CD14-positive monocyte (primary cell): ENCODE results near the gene PRICKLE4. TPM values are rescaled to one million over a fixed set of nuclear protein-coding genes. Genes with fewer than 3 reads are reported as not detected.

Experiments used
- DNase-seq, 3 donors: peaks; one replicate each; pipeline ENCODE4 v3.0.0-alpha.2; 2011 to 2022
- H2AFZ ChIP-seq: 2 replicates; pipeline ENCODE4 v1.6.0; 2012; ENCODE audit warnings: mild to moderate bottlenecking, low read depth, low read length, inconsistent platforms; ENCODE audit not compliant: insufficient read depth, poor library complexity, severe bottlenecking
- H3K27ac ChIP-seq, 2 donors: 1 replicate in 1 of 2; 2 replicates in 1 of 2; pipeline ENCODE4 v1.5.1; 2012 to 2013; ENCODE audit warnings: low read length in 2 of 2, control low read depth in 1 of 2, inconsistent platforms in 1 of 2, low read depth in 1 of 2, mild to moderate bottlenecking in 1 of 2
- H3K27me3 ChIP-seq, 2 donors: one replicate each; pipeline versions ENCODE4 v1.6.0 to v1.6.1; 2011 to 2013; ENCODE audit warnings: low read length in 2 of 2; ENCODE audit not compliant: control insufficient read depth in 2 of 2, insufficient read depth in 2 of 2
- H3K36me3 ChIP-seq, 2 donors: replicated peaks in 1 of 2; 1 replicate in 1 of 2; 2 replicates in 1 of 2; pipeline versions ENCODE4 v1.5.1 to v1.6.1; 2012 to 2013; ENCODE audit warnings: low read length in 2 of 2, control low read depth in 1 of 2, inconsistent platforms in 1 of 2, mild to moderate bottlenecking in 1 of 2; ENCODE audit not compliant: insufficient read depth in 2 of 2, control insufficient read depth in 1 of 2
- H3K4me1 ChIP-seq, 2 donors: 1 replicate in 1 of 2; 2 replicates in 1 of 2; pipeline versions ENCODE4 v1.5.1 to v1.6.1; 2012 to 2013; ENCODE audit warnings: low read length in 2 of 2, control low read depth in 1 of 2, inconsistent platforms in 1 of 2, mild to moderate bottlenecking in 1 of 2, moderate library complexity in 1 of 2; ENCODE audit not compliant: insufficient read depth in 2 of 2, control insufficient read depth in 1 of 2
- H3K4me2 ChIP-seq: replicated peaks from 2 replicates; pipeline ENCODE3; 2012; ENCODE audit warnings: low read length, moderate library complexity, mild to moderate bottlenecking; ENCODE audit not compliant: poor library complexity, severe bottlenecking; ENCODE audit errors: extremely low read depth
- H3K4me3 ChIP-seq, 3 experiments: fragments of 200-600 bp in 1 of 3; sonication (generic) in 1 of 3; replicated peaks in 1 of 3; 1 replicate in 2 of 3; 2 replicates in 1 of 3; pipeline ENCODE4 v1.5.1; 2011 to 2013; ENCODE audit warnings: low read length in 3 of 3, mild to moderate bottlenecking in 3 of 3, control low read depth in 2 of 3, low read depth in 2 of 3, inconsistent platforms in 1 of 3, moderate library complexity in 1 of 3
- H3K79me2 ChIP-seq: 2 replicates; pipeline ENCODE4 v1.6.0; 2012; ENCODE audit warnings: mild to moderate bottlenecking, control low read depth, inconsistent platforms, low read length, moderate library complexity; ENCODE audit not compliant: insufficient read depth
- H3K9ac ChIP-seq: 2 replicates; pipeline ENCODE4 v1.6.0; 2017; ENCODE audit warnings: low read length, mild to moderate bottlenecking; ENCODE audit not compliant: insufficient read depth, poor library complexity, severe bottlenecking
- H3K9me3 ChIP-seq, 2 donors: replicated peaks in 1 of 2; 1 replicate in 1 of 2; 2 replicates in 1 of 2; pipeline versions ENCODE4 v1.5.1 to v1.6.1; 2012 to 2013; ENCODE audit warnings: low read length in 2 of 2, control low read depth in 1 of 2; ENCODE audit not compliant: control insufficient read depth in 1 of 2, insufficient read depth in 1 of 2
- H4K20me1 ChIP-seq: 2 replicates; pipeline ENCODE4 v1.6.0; 2012; ENCODE audit warnings: mild to moderate bottlenecking, low read length, control low read depth, moderate library complexity; ENCODE audit not compliant: insufficient read depth
- H3K27ac Mint-ChIP-seq, 7 donors: one replicate each; pipeline ENCODE4 v1.8.0; 2020; ENCODE audit warnings: mild to moderate bottlenecking in 7 of 7, mixed read lengths in 7 of 7, moderate library complexity in 6 of 7, inconsistent platforms in 2 of 7
- H3K27me3 Mint-ChIP-seq, 3 donors: one replicate each; pipeline ENCODE4 v1.8.0; 2021 to 2022; ENCODE audit warnings: low read depth in 3 of 3, mild to moderate bottlenecking in 3 of 3, mixed read lengths in 3 of 3, moderate library complexity in 3 of 3, inconsistent platforms in 1 of 3
- H3K36me3 Mint-ChIP-seq, 2 donors: one replicate each; pipeline ENCODE4 v1.8.0; 2020; ENCODE audit warnings: mixed read lengths in 2 of 2, inconsistent platforms in 1 of 2, mild to moderate bottlenecking in 1 of 2
- H3K4me1 Mint-ChIP-seq: one replicate; pipeline ENCODE4 v1.8.0; 2020; ENCODE audit warnings: mild to moderate bottlenecking, mixed read lengths
- H3K4me3 Mint-ChIP-seq, 2 donors: one replicate each; pipeline ENCODE4 v1.8.0; 2020; ENCODE audit warnings: mild to moderate bottlenecking in 2 of 2, mixed read lengths in 2 of 2, moderate library complexity in 1 of 2
- H3K9me3 Mint-ChIP-seq, 7 donors: one replicate each; pipeline ENCODE4 v1.8.0; 2020 to 2022; ENCODE audit warnings: mixed read lengths in 7 of 7, mild to moderate bottlenecking in 6 of 7, moderate library complexity in 6 of 7, inconsistent platforms in 2 of 7
- CTCF ChIP-seq: fragments of 200-600 bp; IDR thresholded peaks from one replicate; pipeline ENCODE4 v1.8.0; 2022; ENCODE audit warnings: antibody characterized with exemption, mild to moderate bottlenecking
- WGBS: methylation state at CpG from one replicate; pipeline ENCODE4 v1.1.5; 2013; ENCODE audit warnings: missing lambda C conversion rate; ENCODE audit not compliant: insufficient coverage; 5-methylcytosine and 5-hydroxymethylcytosine counted together
- intact Hi-C, 2 donors: fragments of 100-400 bp; cut with micrococcal nuclease; formaldehyde crosslinking; loops; one replicate each; pipeline versions ENCODE4 v1.15.0 to v1.15.1; 2023
- polyA minus RNA-seq: library from RNA; depleted of rRNA, polyadenylated mRNA; stranded (reverse); fragments of >200 nt; gene quantifications from 2 replicates; pipeline ENCODE4 v1.2.3, GENCODE V29; 2012
- polyA plus RNA-seq, 3 donors: library from polyadenylated mRNA; depleted of rRNA in 1 of 3; unstranded in 2 of 3; stranded (reverse) in 1 of 3; fragments of 300-500 nt in 2 of 3; fragments of >200 nt in 1 of 3; fragmentation: Illumina TruSeq in 2 of 3; gene quantifications; 1 replicate in 2 of 3; 2 replicates in 1 of 3; pipeline ENCODE4 v1.2.3, GENCODE V29; 2012 to 2021
- total RNA-seq, 12 experiments: library from RNA in 1 of 12; stranded (reverse) in 1 of 12; fragments of 120-200 nt in 1 of 12; gene quantifications; one replicate each; pipeline ENCODE4 v1.2.4 and lab custom pipeline; 2013 to 2026; ENCODE audit warnings: mixed read lengths in 6 of 12, inconsistent platforms in 1 of 12

Gene PRICKLE4
- 0.08 TPM for total RNA-seq (2013)
- under 1 TPM in 1 of 3 donors, not detected in 2; 0.88 TPM for polyA plus RNA-seq
- polyA minus RNA-seq = 0.24 TPM in 1 of 2 replicates, not detected in the other
- total RNA-seq (lab: John Stamatoyannopoulos, UW) = 0 to 0.30 (median 0) reads per million in 11 experiments

- H3K4me1 Mint-ChIP-seq = peaks cover 67% of the 10 kb centered on the region
- Histone ChIP-seq H3K36me3 (no peaks in the 10 kb centered on the region), H3K9me3 (no peaks in the 10 kb centered on the region), H3K27me3 (peaks cover 0 to 3% of the 10 kb centered on the region in 2 donors), H2AFZ (peak within 1 kb of the TSS; percentile 94), H3K4me2 (peak within 1 kb of the TSS; percentile 93), H3K9ac (peak within 1 kb of the TSS; percentile 46), H3K79me2 (peaks cover 7% of the 10 kb centered on the region), H3K4me1 (peaks cover 64 to 82% of the 10 kb centered on the region in 2 donors), H3K27ac (no peak within 1 kb of the TSS), H3K4me3 (peak within 1 kb of the TSS; percentile 61 to 84 (median 80)), H4K20me1 (peaks cover 7% of the 10 kb centered on the region)
- peaks cover 3 to 13% (median 6%) of the 10 kb centered on the region in 3 donors for H3K27me3 Mint-ChIP-seq
- intact Hi-C loops = loop anchor here (5.0 to 10.0 kb wide), 4 partner anchors 43 to 434 kb away; partner anchors contain the start of genes MRPS10 (in 1 of the 2), TFEB (in 1 of the 2) and USP49 (in 1 of the 2)
- TF ChIP-seq CTCF = no peak
- 0% methylated on average over 21 of the region's 36 CpGs for WGBS
- H3K36me3 Mint-ChIP-seq = peaks cover 3 to 8% of the 10 kb centered on the region in 2 donors
- DNase-seq = peak in 1 of 3 donors; percentile 10
- H3K4me3 Mint-ChIP-seq = peak within 1 kb of the TSS; percentile 88 to 89
- H3K27ac Mint-ChIP-seq = peak within 1 kb of the TSS in 4 of 7 donors; percentile 40 to 77 (median 65)
- no peaks in the 10 kb centered on the region for H3K9me3 Mint-ChIP-seq
Observed at GRCh38 chr6:41780551-41781365, at the start of gene PRICKLE4. Gene PRICKLE4, plus strand, starts transcription at chr6:41780782. Its CDS starts 2,692 bp downstream, at chr6:41783474.

GRCh38 chr6:41731561-41732086 lies 49.0 kb upstream of the PRICKLE4 start:
- Mint-ChIP-seq H3K4me1 (peaks cover 74% of the 10 kb centered on the region), H3K9me3 (no peaks in the 10 kb centered on the region), H3K27ac (peak overlapping the region in 2 of 7 donors; percentile 4 to 26), H3K27me3 (peaks cover 0 to 5% (median 0%) of the 10 kb centered on the region in 3 donors), H3K4me3 (no peak overlapping the region), H3K36me3 (peaks cover 29 to 43% of the 10 kb centered on the region in 2 donors)
- no peak for TF ChIP-seq CTCF
- peaks cover 79% of the 10 kb centered on the region for H3K79me2 ChIP-seq
- no peaks in the 10 kb centered on the region for H3K9me3 ChIP-seq
- DNase-seq = no peak
- 95% methylated on average over 5 of the region's 7 CpGs for WGBS
- no peak overlapping the region for H3K27ac ChIP-seq
- intact Hi-C loops = loop anchor here in 1 of 2 donors (10.0 kb wide), 1 partner anchor 657 kb away; the partner anchor contains the start of genes NFYA and OARD1
- H2AFZ ChIP-seq = no peak overlapping the region
- peaks cover 76% of the 10 kb centered on the region for H4K20me1 ChIP-seq
- no peak overlapping the region for H3K9ac ChIP-seq
- no peaks in the 10 kb centered on the region for H3K27me3 ChIP-seq
- peaks cover 70 to 75% of the 10 kb centered on the region in 2 donors for H3K4me1 ChIP-seq
- peak overlapping the region; percentile 10 for H3K4me2 ChIP-seq
- peaks cover 8 to 30% of the 10 kb centered on the region in 2 donors for H3K36me3 ChIP-seq
- no peak overlapping the region for H3K4me3 ChIP-seq
